HG03139 (cell line): ENCODE results near the gene CLDN16.

ENCODE experiments used
- ATAC-seq: cut with Tn5 transposase; IDR thresholded peaks from one replicate; pipeline ENCODE4 v1.9.1; 2021; ENCODE audit not compliant: unreplicated experiment

The CLDN16 gene

DNA sequence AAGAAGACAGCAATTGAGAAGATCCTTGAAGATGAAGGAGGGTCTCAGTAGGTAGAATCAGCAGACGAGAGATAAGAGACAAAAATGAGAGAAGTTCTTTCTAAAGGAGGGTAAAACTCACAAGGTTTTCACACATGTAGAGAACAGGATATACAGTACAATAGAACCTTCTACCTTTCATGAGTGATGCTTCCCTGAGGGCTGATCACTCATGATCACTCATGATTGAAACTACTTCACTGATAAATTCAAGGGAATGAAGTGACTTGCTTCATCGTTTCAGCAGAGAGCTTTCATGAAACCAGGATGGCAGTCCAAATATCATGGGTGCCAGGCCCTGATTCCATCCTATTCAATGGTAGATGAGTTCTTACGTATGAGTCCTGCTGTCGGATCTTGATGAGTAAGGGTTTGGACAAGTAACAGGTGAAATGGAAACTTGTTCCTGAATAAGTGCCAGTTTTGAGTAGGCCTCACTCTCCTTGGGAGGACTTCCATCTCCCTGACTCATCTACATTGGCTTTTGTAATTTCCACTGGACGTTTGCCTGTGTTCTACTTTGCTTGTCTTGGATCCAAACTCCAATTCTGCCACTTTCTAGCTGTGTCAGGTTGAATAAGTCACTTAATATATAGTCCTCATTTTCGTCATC, 9.6 kb upstream of the CLDN16 start:
- no peak for ATAC-seq

DNA sequence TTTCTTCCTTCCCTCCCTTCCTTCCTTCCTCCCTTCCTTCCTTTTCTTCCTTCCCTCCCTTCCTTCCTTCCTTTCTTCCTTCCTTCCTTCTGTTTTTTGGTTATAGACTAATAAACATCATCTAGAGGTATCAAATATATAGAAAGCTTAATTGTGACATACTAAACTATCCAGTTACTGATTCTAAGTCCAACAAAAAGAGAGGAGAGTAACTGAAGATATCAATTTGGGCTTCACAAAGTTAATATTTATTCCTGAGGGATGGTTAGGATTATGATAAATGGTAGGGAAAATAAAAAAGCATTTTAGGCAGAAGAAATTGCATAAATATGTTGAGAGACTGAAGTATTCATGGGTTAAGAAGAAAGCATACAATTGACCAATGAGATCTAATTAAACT, 7.8 kb upstream of the CLDN16 start:
- ATAC-seq, result no peak

DNA sequence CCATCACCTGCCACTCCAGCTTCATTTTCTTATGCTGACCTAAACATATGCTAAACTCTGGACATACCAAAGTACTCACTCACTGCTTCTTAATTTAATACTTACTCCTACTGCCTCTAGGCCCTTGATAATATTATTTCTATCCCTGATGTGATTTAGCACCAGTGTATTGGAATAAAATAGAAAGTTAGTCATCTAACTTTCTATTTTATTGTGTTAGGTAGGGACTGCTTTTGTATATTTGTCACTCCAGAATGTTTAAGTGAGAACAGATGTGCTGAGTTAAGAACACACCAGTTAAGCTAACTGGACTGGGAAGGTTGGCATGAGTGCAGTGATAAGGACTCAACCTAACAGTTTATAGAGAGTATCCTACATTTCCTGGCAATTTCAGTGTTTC, 6.5 kb upstream of the CLDN16 start:
- ATAC-seq, result no peak

DNA sequence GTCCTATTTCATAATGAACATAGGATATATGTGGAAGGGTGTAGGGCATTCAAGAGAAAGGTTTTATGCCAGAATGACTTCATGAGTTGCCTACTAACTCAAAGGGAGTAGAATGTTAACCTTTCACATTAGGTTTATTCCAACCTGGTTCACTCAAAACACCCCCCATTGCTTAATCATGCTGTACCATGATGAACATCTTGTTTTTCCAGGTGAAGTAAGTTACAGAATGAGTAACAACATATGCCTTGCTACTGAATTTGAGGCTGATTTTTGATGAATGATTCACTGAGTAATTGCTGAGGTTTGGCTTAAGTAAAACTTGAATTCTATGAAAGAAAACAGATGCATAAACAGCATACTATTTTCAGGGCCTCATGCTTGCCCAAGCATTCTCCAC, 5.9 kb upstream of the CLDN16 start:
- no peak for ATAC-seq

DNA sequence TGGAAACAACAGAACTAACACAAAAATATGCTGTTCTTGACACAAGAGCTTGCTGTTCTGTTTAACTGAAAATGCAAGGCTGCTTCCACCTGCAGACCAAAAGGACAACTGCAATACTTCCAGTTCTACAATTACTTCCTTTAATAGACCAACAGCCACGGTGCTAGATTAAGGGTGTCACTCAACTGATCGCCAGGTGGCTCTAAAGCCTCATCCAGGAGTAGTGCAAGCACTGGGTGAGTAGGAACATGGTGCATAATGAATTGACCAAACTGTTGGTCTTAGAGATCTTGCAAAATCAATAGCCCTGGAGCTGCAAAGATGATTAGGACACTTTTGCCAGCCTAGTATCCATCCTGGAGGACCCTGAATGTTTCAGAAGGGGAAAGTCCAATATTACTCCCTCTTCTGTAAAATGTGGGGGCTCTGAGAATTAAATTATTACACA, 3.6 kb upstream of the CLDN16 start:
- peak; percentile 93 for ATAC-seq

DNA sequence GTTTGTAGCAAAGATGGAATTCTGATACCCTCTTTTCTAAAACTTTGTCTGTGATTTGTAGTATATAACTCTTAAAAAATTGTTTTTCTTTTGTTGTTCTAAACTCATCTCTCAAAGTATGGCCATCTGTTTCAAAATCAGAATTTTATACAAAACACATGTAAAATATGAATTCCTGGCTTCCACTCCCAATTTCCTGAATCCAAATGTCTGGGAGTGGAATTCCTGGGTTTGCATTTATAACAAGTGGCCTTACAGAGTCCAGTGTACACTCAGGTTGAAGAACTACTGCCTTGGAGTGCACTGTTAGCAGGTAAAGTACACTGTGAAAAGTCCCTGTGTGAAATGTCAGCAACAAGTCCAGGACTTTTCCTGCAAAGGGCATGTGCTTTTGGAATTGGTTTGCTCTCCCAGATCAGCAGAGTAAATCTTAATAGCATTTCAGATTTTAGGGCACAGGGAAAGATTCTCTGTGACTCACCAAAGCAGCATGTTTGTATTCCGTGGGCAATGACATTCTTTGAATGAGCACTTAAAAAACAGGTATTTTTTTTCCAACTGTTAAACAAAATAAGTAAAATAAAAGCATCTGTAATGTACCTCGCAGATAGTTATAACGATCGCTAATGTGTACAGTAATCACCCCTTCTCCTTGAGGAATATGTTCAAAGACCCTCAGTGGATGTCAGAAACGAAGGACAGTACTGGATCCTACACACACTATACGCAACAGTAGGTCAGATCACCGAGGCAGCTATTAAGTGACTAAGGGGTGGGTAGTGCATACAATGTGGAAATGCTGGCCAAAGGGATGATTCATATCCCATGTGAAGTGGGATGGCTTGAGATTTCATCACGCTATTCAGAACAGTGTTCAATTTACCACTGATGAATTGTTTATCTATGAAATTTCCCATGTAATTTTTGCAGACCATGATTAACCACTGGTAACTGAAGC, 2.0 kb upstream of the CLDN16 start:
- no peak for ATAC-seq

DNA sequence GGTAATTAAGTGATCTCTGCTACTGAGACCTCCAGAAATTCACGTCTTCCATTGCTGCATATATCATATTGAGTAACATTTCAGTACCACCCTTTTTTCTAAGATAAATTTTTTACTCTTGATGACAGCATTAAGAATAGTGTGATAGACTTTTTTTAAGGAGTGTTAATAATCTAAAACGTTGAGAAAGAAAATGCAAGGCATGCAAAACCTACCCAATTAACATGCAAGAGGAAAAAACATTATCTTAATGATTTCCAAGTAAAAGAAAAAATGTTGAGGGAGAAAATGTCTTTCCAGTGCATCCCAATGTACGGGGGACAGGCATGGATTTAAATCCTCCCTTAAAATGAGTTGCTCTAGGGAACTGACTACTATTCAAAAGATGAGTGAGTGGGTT, 740 bp downstream of the CLDN16 start:
- no peak for ATAC-seq

DNA sequence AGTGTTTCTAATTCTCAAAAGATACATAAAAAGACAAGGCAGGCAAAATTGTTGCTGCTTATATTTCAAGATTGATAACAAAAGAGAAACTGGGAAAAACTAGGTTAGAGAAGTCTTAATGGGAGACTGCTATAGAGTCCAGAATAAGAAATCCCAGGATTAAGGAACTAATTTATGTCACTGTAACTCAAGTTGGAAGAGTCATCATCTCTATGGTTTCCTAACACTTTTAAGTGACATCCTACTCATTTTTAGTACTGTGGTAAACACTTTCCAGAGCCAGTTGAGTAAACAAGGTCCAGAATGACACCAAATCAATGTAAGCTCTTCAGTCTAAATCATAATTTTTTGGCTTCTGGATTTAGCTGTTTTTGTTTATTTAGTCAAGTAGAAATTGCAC, 8.0 kb downstream of the CLDN16 start:
- no peak for ATAC-seq

DNA sequence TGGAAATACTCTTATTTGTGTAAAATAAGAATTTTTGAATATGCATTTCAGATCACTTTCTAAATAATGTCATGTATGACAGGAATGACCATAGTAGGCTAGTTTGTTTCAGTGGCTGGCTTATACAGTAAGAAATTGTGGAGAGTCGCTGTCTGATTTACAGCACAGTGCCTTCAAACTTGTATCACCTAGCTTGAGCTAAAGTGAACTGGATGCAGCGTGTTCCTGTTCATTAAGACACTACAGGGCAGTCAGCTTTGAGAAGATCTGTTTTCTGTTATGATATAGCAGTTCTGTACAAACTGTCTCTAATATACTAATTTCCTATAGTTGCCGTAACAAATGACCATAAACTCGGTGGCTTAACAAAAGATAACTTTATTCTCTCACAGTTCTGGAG, 9.9 kb downstream of the CLDN16 start:
- no peak for ATAC-seq

DNA sequence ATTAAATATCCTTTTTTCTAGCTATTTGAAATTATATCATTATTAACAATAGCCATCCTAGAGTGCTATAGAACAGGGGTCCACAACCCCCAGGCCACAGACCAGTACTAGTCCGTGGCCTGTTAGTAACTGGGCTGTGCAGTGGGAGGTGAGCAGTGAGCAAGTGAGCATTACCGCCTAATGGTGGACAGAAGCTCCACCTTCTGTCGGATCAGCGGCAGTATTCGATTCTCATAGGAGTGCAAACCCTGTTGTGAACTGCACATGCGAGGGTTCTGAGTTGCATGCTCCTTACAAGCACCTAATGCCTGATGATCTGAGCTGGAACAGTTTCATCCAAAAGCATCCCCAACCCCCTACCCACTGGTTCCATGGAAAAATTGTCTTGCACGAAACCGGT, 11.7 kb downstream of the CLDN16 start:
- no peak for ATAC-seq

DNA sequence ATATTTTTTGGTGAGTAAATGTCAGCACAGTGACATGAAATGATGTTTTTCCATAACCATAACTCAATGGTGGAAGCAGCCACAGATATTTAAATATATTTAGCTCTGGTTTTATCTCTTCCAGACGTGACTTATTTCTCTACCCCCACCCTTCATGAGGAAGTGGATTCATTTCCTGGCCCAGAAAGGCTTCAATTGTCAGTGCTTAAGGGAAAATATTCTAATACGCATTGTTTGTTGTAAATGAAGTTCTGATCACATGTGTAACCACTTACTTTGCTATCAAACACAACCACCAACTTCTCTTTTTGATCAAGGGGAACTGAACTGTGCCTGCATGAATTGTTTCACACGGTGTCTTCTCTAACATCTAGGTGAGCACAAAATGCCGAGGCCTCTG, 14.0 kb downstream of the CLDN16 start:
- ATAC-seq, result no peak

DNA sequence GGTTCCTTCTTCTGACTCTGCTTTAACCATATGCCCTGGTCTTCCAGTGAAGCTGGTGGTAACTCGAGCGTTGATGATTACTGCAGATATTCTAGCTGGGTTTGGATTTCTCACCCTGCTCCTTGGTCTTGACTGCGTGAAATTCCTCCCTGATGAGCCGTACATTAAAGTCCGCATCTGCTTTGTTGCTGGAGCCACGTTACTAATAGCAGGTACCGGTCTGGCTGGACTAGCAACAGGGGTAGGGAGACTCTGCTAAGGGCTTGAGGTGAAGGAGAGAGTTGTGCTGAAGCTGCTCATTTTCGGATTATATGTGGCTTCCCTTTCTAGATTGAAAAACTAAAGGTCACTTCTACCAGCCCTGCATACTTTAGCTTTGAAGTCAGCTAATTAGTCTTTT, 16.8 kb downstream of the CLDN16 start:
- no peak for ATAC-seq

DNA sequence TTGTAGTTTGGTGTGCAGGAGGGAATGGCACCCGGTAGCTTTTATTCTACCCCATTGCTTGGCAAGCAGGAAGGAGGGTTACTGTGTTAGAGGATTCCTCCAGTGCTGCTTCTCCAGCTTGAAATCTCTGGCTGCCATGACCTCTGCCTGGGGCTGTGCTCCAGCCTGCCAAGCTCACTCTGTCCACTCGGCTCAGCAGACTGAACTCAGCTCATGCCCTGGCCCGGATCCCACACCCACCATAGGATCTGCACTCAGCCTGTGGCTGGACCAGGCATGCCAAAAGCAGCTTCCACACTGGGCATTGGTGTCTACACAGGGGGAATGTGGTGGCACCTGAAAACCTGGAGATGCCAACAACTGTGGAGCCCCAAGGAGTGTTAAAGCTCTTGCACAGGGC, 26.3 kb downstream of the CLDN16 start:
- no peak for ATAC-seq

DNA sequence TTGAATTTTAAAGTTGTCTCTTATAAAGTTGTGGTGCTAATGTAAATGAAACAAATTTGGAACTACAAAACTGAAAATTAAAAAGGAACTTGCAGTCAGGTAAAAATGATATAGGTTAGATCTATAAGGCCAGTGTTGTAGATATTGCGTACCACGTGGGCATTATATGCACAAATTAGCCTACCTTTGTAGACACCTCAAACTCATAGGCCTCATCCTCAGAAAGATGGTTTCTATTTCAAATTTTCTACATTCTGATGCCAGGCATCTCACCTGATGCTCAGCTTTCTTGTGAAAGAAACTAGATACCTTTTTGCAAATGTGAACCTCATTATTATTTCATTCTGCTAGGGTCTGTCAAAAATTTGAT, 36.1 kb downstream of the CLDN16 start:
- no peak for ATAC-seq

DNA sequence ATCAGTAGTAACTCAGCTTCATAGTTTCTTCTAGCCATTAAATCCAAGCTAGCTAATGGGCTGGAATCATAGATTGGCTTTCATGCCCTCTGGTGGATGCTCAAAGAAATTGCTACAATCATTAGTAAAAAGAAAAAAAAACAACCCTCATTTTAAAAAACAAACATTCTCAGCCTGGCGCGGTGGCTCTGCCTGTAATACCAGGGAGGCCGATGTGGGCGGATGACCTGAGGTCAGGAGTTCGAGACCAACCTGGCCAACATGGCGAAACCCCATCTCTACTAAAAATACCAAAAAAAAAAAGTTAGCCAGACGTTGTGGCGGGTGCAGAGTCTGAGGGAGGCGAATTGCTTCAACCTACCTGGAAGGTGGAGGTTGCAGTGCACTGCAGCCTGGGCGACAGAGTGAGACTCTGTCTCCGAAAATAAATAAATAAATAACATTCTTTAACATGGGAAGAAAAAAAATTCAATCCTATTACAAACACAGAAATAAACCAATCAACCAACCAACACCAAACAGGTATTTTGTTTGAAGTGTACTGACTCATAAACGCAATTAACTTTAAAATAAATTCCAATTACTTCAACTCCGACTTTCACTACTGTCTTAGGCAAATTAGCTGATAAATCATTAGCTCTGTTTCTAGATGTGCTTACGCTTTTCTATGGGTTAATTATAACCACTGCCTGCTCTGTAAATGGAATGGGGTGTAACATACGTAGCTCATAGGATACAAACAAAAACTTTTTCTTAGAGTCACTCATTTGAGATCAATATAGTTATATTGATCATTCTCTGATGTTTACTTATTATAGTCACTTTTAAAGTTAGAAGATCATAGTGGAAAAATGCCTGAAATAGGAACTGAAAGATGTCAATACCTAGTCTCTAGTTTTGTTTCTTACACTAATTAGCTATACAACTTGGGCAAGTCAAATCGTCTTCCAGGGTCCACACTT, 36.8 kb downstream of the CLDN16 start:
- peak; percentile 57 for ATAC-seq

DNA sequence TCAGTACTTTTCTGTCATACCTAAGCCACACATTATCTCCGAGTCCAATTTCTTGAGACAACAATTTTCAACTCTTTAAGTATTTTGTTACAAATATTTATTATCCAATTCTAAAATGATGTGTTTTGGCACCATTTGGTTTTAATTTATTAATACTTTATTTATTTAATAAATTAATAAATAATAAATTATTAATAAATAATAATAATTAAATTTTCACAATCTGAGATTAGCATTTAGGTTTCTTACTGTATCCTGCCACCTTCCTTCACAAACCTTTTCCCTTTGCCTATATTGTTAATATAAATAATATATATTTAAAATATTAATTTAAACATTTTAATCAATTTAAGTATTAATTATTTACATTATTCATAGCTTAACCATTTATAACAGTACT, 37.9 kb downstream of the CLDN16 start:
- no peak for ATAC-seq

DNA sequence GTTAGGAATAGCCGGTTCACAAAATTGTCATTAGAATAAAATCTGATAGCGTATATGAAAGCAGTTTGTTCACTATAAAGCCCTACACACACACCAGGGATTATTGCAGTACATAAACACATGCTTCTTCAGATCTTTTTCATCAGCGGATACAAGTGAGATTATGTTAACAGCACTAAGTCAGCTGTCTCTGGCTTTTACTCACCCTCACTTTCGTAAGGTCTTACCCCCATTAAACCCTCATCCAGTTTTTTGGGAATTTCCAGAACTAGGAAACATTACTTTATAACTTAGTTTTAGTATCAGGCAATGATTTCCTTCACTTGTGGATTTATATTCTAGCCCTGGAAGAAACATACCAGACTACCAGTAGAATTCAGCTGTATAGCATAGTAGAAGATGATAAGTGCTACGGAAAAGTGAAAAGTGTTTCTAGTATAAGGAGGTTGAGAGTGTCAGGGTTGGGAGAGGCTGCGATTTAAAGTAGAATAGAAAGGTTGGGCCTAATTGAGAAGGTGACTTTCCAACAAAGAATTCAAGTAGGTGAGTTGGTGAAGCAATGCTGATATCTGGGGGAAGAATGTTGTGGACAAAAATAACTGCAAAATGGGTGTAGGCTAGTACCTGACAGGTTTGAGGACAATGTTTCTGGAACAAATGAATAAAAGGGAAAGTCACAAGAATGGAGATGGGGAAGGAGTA, 39.0 kb downstream of the CLDN16 start:
- ATAC-seq, result no peak

DNA sequence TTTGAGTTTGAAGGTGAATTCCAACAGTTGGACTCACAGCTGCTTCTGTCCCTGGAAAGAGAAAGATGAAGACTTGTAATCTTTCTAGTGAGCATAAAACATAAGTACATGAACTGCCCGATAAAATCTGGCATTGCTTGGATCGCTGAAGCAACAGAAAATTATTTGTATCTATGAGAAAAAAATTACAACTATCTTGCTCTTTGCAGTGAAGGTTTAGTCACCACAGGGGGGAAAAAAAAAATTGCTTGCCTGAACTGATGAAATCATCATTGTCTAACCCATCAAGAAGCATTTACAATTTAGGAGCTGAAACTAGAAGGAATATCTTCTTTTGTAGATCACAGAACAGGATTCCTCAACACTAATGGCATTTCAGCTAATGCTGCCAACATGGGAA, 41.7 kb downstream of the CLDN16 start:
- ATAC-seq, result no peak

DNA sequence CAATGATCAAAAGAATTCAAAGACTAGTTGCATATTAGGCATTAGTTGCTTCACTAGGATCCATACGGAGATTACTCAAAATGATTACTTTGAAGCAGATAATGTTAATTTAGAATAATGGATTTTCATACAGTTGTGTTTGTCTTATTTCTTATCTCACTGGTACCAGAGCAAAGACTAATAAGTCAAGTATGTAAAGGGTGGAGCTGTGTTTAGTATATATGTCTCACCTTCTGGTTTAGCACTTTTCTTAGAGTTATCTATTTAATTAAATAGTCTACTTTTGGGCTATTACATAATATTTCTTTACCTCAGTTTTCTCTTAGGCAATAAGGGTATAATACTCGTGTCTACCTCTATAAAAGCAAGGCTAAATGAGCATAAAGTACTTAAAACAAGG, 42.9 kb downstream of the CLDN16 start:
- ATAC-seq, result no peak

DNA sequence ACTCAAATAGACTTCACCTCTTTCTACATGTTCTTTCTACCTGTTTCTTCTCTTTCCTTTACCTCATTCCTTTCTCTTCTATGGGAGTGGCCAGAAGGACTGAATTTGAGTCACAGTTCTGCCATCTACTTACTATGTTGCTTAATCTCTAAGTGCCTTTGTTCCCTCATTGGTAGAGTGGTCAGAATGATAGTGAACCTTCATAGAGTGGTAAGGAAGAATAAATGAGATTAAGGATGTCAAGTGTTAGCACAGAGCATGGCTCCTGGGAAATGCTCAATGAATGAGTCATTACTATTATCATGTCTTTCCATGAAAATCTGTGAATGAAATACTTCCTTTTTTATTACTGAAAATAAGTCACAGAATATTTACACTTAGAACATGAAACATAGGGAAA, 44.3 kb downstream of the CLDN16 start:
- no peak for ATAC-seq

DNA sequence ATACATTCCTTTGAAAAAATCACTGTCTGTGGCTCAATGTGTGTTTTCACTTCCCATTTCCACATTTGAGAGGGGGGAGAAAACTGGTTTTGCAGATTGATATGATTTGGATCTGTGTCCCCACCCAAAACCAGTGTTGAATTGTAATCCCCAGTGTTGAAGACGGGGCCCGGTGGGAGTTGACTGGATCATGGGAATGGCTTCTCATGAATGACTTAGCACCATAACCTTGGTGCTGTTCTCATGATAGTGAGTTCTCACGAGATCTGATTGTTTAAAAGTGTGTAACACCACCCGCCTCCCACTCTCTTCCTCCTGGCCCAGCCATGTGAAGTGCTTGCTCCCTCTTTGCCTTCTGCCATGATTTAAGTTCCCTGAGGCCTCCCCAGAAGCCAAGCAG, 45.7 kb downstream of the CLDN16 start:
- no peak for ATAC-seq
